GM12864 (cell line): ENCODE results near the gene MAP4K1.

Experiments
- DNase-seq: peaks from one replicate; pipeline ENCODE4 v3.0.0-alpha.2; 2011; ENCODE audit warnings: low read depth
- H3K4me3 ChIP-seq: 2 replicates; pipeline ENCODE4 v1.5.1; 2011; ENCODE audit warnings: mild to moderate bottlenecking, low read depth, low read length, control low read depth
- TF ChIP-seq, protein P1 (sequence below): IDR thresholded peaks from 2 replicates; pipeline ENCODE4 v1.5.1; 2011; ENCODE audit warnings: low read depth, mild to moderate bottlenecking, moderate library complexity, low read length, control low read depth, inconsistent platforms; ENCODE audit errors: missing control alignments

The MAP4K1 gene

DNA sequence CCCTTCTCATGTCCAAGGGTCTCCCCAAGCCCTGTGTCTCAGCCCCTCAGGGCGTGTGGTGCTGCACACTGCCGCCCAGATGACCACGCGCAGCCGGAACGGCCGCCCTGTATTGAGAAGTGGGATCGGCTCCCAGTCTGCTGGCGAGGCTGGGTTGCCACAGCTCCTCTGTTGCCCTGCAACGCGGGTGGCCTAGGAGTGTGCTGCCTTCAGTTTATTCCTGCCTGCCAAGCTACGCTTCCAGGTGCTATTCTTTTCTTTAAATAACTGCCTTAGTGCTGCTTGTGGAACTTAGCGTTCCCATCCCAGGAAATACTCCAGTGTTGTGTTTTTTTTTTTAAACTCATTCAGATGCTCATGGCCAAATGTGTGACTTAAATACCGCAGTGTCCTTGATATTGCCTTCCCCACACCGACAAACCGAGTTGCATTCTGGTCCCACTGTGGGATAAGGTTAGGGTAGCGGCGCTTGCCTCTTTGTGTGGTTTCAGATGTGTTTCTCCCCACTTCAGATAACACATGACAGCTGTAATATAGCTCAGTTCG, 46.3 kb upstream of the MAP4K1 start:
- no peak overlapping the region for H3K4me3 ChIP-seq
- no peak for DNase-seq
- TF ChIP-seq, protein P1, sequence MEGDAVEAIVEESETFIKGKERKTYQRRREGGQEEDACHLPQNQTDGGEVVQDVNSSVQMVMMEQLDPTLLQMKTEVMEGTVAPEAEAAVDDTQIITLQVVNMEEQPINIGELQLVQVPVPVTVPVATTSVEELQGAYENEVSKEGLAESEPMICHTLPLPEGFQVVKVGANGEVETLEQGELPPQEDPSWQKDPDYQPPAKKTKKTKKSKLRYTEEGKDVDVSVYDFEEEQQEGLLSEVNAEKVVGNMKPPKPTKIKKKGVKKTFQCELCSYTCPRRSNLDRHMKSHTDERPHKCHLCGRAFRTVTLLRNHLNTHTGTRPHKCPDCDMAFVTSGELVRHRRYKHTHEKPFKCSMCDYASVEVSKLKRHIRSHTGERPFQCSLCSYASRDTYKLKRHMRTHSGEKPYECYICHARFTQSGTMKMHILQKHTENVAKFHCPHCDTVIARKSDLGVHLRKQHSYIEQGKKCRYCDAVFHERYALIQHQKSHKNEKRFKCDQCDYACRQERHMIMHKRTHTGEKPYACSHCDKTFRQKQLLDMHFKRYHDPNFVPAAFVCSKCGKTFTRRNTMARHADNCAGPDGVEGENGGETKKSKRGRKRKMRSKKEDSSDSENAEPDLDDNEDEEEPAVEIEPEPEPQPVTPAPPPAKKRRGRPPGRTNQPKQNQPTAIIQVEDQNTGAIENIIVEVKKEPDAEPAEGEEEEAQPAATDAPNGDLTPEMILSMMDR = no peak

DNA sequence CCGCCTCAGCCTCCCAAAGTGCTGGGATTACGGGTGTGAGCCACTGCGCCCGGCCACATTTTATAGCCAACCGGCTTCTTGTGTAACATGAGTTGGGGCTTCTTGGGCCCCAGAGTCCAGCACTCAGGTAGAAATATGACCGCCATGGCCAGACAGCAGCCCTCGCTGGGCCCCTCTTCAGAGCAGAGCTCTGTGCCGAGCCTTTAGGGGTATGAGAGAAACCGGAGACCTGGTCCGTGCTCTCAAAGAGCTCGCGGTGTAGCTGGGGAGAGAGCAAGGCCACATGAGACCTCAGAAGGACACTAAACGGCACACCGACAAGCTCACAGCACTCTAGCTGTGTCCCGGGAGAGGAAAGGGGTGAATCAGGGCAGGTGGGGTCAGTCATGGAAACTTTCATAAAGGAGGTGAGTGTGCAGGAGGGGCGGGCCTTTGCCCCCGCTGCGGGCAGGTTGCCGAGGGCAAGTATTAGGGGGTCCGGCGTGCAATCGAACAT, 45.5 kb upstream of the MAP4K1 start:
- TF ChIP-seq, protein P1 = no peak
- no peak for DNase-seq
- no peak overlapping the region for H3K4me3 ChIP-seq

DNA sequence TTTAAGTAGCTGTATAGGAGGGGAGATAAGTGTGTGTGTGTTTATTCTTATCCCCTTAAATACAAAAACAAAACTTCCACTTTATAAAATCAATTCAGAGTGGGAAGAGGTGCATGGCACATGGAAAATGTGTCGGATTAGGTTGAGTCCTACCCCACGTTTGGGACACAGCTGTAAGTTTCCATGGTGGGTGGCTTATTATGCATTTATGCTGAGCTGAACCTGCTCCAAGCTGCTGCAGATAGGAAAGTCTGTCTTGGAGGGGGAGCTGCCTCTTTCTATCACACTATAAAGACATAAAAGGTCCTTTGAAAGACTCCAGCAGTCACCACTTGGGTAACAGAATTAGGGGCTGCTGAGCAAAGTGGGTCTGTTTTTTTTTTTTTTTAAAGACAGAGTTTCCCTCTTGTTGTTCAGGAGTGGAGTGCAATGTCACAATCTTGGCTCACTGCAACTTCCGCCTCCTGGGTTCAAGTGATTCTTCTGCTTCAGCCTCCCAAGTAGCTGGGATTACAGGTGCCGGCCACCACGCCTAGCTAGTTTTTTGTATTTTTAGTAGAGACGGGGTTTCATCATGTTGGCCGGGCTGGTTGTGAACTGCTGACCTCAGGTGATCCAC, 44.9 kb upstream of the MAP4K1 start:
- TF ChIP-seq, protein P1 = no peak
- no peak for DNase-seq
- no peak overlapping the region for H3K4me3 ChIP-seq

DNA sequence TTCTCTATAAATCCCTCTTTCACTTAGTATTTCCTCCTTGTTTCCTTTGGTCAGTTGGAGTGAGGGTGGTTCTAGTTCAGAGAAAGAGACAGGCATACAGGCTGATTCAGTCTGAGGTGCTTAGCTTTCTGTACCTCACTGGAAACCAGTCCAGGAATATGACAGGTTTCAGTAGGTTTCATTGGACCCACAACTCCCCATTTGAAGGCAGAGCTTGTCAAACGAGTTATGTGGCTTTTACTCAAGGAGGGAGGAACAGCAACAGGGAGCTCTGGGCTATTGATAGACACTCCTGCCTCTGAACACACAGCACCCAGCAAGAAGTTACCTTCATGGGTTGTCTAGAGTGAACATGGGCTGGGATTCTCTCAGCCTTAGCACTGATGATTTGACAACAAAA, 44.2 kb upstream of the MAP4K1 start:
- TF ChIP-seq, protein P1 = no peak
- no peak for DNase-seq
- no peak overlapping the region for H3K4me3 ChIP-seq

DNA sequence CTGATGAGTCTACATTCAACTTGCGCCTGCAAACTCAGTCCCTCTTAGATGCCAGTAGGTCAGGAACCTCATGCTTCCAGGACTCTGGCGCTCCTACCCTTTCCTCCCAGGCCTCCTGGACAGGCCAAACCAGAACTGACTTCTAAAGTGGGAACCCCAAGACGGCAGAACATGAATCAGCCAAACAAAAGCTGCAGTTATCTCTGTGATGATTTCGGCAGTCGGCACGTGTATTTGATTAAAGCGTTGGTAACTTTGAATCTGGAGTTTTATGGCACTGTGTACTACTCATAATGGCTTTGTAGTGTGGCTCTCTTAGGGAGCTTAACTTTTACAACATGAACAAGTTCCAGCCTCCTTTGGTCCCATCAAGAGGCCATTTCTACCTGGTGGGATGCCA, 43.4 kb upstream of the MAP4K1 start:
- TF ChIP-seq, protein P1 = no peak
- DNase-seq = no peak
- H3K4me3 ChIP-seq = no peak overlapping the region

DNA sequence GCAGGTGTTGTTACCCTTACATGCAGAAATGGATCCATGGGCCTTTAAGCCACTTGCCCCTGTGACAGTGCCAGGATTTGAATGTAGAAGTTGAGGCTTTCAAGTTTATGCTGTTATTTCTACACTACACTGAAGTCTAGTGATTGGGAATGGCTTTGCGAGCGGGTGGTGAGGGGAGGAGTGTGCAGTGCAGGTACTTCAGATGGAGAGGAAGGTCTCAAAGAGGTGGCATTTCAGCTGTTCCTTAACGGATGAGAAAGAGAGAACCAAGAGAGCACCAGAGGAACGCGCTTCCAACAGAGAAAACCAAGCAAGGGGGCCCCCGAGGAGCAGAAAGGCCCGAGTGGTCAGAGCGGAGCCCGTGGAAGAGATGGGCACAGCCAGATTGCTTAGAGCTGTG, 43.0 kb upstream of the MAP4K1 start:
- H3K4me3 ChIP-seq = no peak overlapping the region
- no peak for DNase-seq
- TF ChIP-seq, protein P1 = no peak
